AG10803 (cell line): ENCODE results near the gene FAM110D.
A peak's percentile ranks its signal among the peaks of the same experiment; 100 is the strongest.

ENCODE experiments used
- DNase-seq: peaks from one replicate; pipeline ENCODE4 v3.0.0; 2010; ENCODE audit warnings: low read depth
- H3K4me3 ChIP-seq: 2 replicates; pipeline ENCODE4 v1.5.1; 2011; ENCODE audit warnings: mild to moderate bottlenecking, low read length, control low read depth
- TF ChIP-seq, protein P1 (sequence below): conservative IDR thresholded peaks from 2 replicates; pipeline ENCODE4 v1.5.1; 2011; ENCODE audit warnings: mild to moderate bottlenecking, low read length, control low read depth, inconsistent platforms

The FAM110D gene

DNA sequence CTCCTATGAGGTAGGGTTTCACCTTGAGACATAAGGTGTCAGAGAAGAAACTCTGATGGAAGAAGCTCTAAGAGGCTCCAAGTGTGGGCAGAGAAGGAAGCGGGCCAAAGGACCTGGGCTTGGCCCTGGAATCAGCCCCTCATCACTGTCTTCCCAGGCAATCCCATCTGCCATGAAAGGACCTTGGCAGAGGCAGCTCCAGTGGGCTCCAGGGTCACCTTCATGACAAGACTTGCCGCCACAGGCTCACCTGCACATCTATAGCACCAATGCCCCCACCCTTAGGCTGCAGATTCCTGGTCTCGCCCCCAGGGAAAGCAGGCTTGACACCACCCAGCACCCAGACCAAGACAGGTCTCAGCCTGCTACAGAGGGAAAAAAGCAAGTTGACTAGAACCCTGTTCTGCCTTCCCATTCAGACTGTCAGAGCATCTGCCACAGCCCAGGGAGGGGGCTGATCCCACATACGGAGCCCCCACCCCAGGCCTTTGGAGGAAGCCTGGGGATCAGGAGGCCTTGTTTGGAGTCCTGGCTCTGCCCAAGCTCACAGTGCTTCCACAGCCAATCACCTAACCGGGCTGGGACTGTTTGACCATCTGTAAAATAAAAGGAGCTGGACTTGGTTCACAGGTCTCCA, 490 bp upstream of the FAM110D start:
- H3K4me3 ChIP-seq = no peak overlapping the region
- DNase-seq = no peak
- TF ChIP-seq, protein P1, sequence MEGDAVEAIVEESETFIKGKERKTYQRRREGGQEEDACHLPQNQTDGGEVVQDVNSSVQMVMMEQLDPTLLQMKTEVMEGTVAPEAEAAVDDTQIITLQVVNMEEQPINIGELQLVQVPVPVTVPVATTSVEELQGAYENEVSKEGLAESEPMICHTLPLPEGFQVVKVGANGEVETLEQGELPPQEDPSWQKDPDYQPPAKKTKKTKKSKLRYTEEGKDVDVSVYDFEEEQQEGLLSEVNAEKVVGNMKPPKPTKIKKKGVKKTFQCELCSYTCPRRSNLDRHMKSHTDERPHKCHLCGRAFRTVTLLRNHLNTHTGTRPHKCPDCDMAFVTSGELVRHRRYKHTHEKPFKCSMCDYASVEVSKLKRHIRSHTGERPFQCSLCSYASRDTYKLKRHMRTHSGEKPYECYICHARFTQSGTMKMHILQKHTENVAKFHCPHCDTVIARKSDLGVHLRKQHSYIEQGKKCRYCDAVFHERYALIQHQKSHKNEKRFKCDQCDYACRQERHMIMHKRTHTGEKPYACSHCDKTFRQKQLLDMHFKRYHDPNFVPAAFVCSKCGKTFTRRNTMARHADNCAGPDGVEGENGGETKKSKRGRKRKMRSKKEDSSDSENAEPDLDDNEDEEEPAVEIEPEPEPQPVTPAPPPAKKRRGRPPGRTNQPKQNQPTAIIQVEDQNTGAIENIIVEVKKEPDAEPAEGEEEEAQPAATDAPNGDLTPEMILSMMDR = no peak

- DNase-seq = no peak
- TF ChIP-seq, protein P1 = no peak
- no peak overlapping the region for H3K4me3 ChIP-seq
Measured at GRCh38 chr1:26159743-26160039, 812 bp downstream of the FAM110D start.

- DNase-seq = no peak
- TF ChIP-seq, protein P1 = no peak
- no peak overlapping the region; the same call in 1 of the 2 replicates for H3K4me3 ChIP-seq
Measured at GRCh38 chr1:26160527-26161414, 1.9 kb downstream of the FAM110D start.

- peak; percentile 39 for DNase-seq
- TF ChIP-seq, protein P1 = peak; percentile 13; the same call in 1 of the 2 replicates
- H3K4me3 ChIP-seq = peak overlapping the region; percentile 37
Measured at GRCh38 chr1:26161415-26162219, 2.7 kb downstream of the FAM110D start.

DNA sequence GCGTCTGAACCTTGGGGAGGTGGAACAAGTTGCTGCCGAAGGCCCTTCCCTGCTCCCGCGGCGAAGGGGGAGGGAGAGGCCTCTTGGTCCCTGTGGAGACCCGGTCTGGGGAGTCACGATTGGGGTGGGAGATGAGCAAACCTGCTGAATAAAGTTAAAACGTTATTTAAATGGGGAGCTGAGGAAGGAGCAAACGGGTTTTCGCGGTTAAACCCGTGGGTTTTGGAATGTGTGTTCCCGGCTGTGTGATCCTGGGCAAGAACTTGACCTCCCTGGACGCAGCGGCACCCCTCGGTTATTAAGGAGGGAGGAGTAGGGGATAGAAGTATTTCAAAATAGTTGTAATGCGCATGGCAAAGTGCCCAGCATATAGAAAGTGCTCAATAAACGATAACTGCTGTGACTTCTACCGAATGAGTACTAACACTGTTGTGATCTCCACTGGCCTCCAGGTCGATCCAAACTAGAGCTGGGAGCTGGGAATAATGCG, 3.4 kb downstream of the FAM110D start:
- DNase-seq = no peak
- TF ChIP-seq, protein P1 = no peak

DNA sequence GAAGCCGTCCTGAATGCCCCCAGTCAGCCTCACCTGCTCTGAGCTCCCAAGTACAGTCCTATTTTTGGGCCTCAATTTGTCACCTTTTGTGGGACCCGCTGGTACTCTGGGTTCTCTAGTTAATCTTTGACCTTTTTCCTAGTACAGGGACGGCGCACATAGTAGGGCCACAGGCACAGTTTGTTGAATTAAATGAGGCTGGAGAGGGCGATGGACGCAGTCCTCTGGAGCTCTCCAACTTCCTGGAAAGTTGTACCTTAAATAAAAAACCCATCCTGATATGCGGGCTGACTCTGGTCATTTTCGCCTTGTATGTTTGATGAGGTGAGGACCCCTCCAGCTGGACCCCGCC, 4.8 kb downstream of the FAM110D start:
- no peak for DNase-seq
- H3K4me3 ChIP-seq = no peak overlapping the region; the same call in 1 of the 2 replicates
- TF ChIP-seq, protein P1 = no peak

More for the DNA sequence above, 3.4 kb downstream of the FAM110D start:
- H3K4me3 ChIP-seq = peak overlapping the region; percentile 36
